HEK293 (cell line): ENCODE measurements around the gene C2.

Experiments used
- HOXA7 ChIP-seq: sonication (generic); formaldehyde crosslinking; IDR thresholded peaks from 2 replicates; pipeline ENCODE4 v1.8.1; 2022; ENCODE audit warnings: missing genetic modification reagents, borderline replicate concordance
- KLF9 ChIP-seq: fragments of 450-650 bp; formaldehyde crosslinking; IDR thresholded peaks from 2 replicates; pipeline ENCODE4 v1.5.1; 2016; ENCODE audit warnings: missing biosample characterization, missing genetic modification characterization, low read depth
- MZF1 ChIP-seq: fragments of 450-650 bp; formaldehyde crosslinking; IDR thresholded peaks from 2 replicates; pipeline ENCODE4 v1.5.1; 2017; ENCODE audit warnings: missing biosample characterization, missing genetic modification characterization, borderline replicate concordance
- OSR2 ChIP-seq: fragments of 450-650 bp; formaldehyde crosslinking; IDR thresholded peaks from 2 replicates; pipeline ENCODE4 v1.5.1; 2016; ENCODE audit warnings: missing biosample characterization, missing genetic modification characterization
- REPIN1 ChIP-seq: fragments of 450-650 bp; formaldehyde crosslinking; IDR thresholded peaks from 2 replicates; pipeline ENCODE4 v1.5.1; 2017; ENCODE audit warnings: missing biosample characterization, missing genetic modification characterization, low read depth
- SALL2 ChIP-seq: fragments of 450-650 bp; formaldehyde crosslinking; IDR thresholded peaks from 2 replicates; pipeline ENCODE4 v1.5.0; 2017; ENCODE audit warnings: missing biosample characterization, mild to moderate bottlenecking, missing genetic modification characterization, borderline replicate concordance
- SCRT1 ChIP-seq: fragments of 450-650 bp; formaldehyde crosslinking; IDR thresholded peaks from 2 replicates; pipeline ENCODE4 v1.5.1; 2016; ENCODE audit warnings: missing biosample characterization, missing genetic modification characterization, borderline replicate concordance
- SETDB1 ChIP-seq: IDR thresholded peaks from one replicate; pipeline ENCODE4 v1.6.1; 2017; ENCODE audit warnings: mild to moderate bottlenecking, low read length, moderate library complexity, mixed read lengths; ENCODE audit not compliant: insufficient read length
- SP2 ChIP-seq: fragments of 450-650 bp; formaldehyde crosslinking; IDR thresholded peaks from 2 replicates; pipeline ENCODE4 v1.5.1; 2016; ENCODE audit warnings: missing biosample characterization, missing genetic modification characterization
- YY2 ChIP-seq: fragments of 450-650 bp; formaldehyde crosslinking; IDR thresholded peaks from 2 replicates; pipeline ENCODE4 v1.5.1; 2016; ENCODE audit warnings: missing biosample characterization, missing genetic modification characterization
- ZBTB48 ChIP-seq: fragments of 450-650 bp; formaldehyde crosslinking; IDR thresholded peaks from 2 replicates; pipeline ENCODE4 v1.5.1; 2016; ENCODE audit warnings: missing biosample characterization, missing genetic modification characterization
- ZFP3 ChIP-seq: fragments of 450-650 bp; formaldehyde crosslinking; IDR thresholded peaks from 2 replicates; pipeline ENCODE4 v1.5.1; 2016; ENCODE audit warnings: low read depth, missing biosample characterization, missing genetic modification characterization
- ZNF10 ChIP-seq: fragments of 450-650 bp; formaldehyde crosslinking; IDR thresholded peaks from 2 replicates; pipeline ENCODE4 v1.5.1; 2017; ENCODE audit warnings: missing biosample characterization, missing genetic modification characterization
- ZNF133 ChIP-seq: fragments of 450-650 bp; formaldehyde crosslinking; IDR thresholded peaks from 2 replicates; pipeline ENCODE4 v1.5.1; 2016; ENCODE audit warnings: missing biosample characterization, missing genetic modification characterization
- ZNF184 ChIP-seq: fragments of 450-650 bp; IDR thresholded peaks from 2 replicates; pipeline ENCODE4 v1.5.1; 2018; ENCODE audit warnings: missing biosample characterization, mild to moderate bottlenecking, missing genetic modification characterization
- ZNF24 ChIP-seq: fragments of 450-650 bp; formaldehyde crosslinking; IDR thresholded peaks from 2 replicates; pipeline ENCODE4 v1.5.1; 2016; ENCODE audit warnings: missing biosample characterization, missing genetic modification characterization
- ZNF280D ChIP-seq: fragments of 450-650 bp; formaldehyde crosslinking; IDR thresholded peaks from 2 replicates; pipeline ENCODE4 v1.5.1; 2016; ENCODE audit warnings: missing biosample characterization, missing genetic modification characterization
- ZNF391 ChIP-seq: fragments of 450-650 bp; formaldehyde crosslinking; IDR thresholded peaks from 2 replicates; pipeline ENCODE4 v1.5.1; 2016; ENCODE audit warnings: low read depth, missing biosample characterization, missing genetic modification characterization, borderline replicate concordance
- ZNF426 ChIP-seq: fragments of 450-650 bp; formaldehyde crosslinking; IDR thresholded peaks from 2 replicates; pipeline ENCODE4 v1.5.1; 2017; ENCODE audit warnings: missing biosample characterization, missing genetic modification characterization, mild to moderate bottlenecking, inconsistent platforms, moderate library complexity
- ZNF433 ChIP-seq: fragments of 450-650 bp; formaldehyde crosslinking; IDR thresholded peaks from 2 replicates; pipeline ENCODE4 v1.5.1; 2016; ENCODE audit warnings: missing biosample characterization, missing genetic modification characterization, low read depth
- ZNF513 ChIP-seq: fragments of 450-650 bp; IDR thresholded peaks from 2 replicates; pipeline ENCODE4 v1.5.1; 2018; ENCODE audit warnings: missing biosample characterization, missing genetic modification characterization
- ZNF555 ChIP-seq: fragments of 450-650 bp; formaldehyde crosslinking; conservative IDR thresholded peaks from 2 replicates; pipeline ENCODE4 v1.5.1; 2017; ENCODE audit warnings: missing biosample characterization, mild to moderate bottlenecking, missing genetic modification characterization, inconsistent platforms
- ZNF629 ChIP-seq: fragments of 450-650 bp; formaldehyde crosslinking; IDR thresholded peaks from 2 replicates; pipeline ENCODE4 v1.5.1; 2017; ENCODE audit warnings: missing biosample characterization, missing genetic modification characterization
- ZNF785 ChIP-seq: fragments of 450-650 bp; formaldehyde crosslinking; IDR thresholded peaks from 2 replicates; pipeline ENCODE4 v1.5.1; 2016; ENCODE audit warnings: missing biosample characterization, missing genetic modification characterization
- TF ChIP-seq, protein P1 (sequence below): fragments of 450-650 bp; formaldehyde crosslinking; IDR thresholded peaks from 2 replicates; pipeline ENCODE4 v1.5.1; 2016; ENCODE audit warnings: missing biosample characterization, missing genetic modification characterization, borderline replicate concordance
- TF ChIP-seq, protein P2 (sequence below): fragments of 450-650 bp; IDR thresholded peaks from 2 replicates; pipeline ENCODE4 v1.5.1; 2018; ENCODE audit warnings: missing biosample characterization, mild to moderate bottlenecking, missing genetic modification characterization
- TF ChIP-seq, protein P3 (sequence below): fragments of 450-650 bp; formaldehyde crosslinking; optimal IDR thresholded peaks from 2 replicates; pipeline ENCODE3; 2016; ENCODE audit warnings: missing biosample characterization, mild to moderate bottlenecking, missing genetic modification characterization

Gene C2

GRCh38 chr6:31971993-31972708, 44.6 kb downstream of the C2 start, which contains the start of gene DXO (continued):
- peak; percentile 90 for TF ChIP-seq YY2 (tag by site-specific recombination)
- TF ChIP-seq ZNF24 (tag by site-specific recombination): no peak; the same call in 1 of the 2 replicates
- TF ChIP-seq ZNF280D (tag by site-specific recombination): no peak; the same call in 1 of the 2 replicates
- TF ChIP-seq ZNF391 (tag by site-specific recombination): no peak; the same call in 1 of the 2 replicates
- 0 out of 2 replicates have a peak, but pooled peaks have one; percentile 22 for TF ChIP-seq ZNF184 (tag by site-specific recombination)
- peak; percentile 51; the same call in 1 of the 2 replicates for TF ChIP-seq OSR2 (tag by site-specific recombination)
- TF ChIP-seq, protein P1, sequence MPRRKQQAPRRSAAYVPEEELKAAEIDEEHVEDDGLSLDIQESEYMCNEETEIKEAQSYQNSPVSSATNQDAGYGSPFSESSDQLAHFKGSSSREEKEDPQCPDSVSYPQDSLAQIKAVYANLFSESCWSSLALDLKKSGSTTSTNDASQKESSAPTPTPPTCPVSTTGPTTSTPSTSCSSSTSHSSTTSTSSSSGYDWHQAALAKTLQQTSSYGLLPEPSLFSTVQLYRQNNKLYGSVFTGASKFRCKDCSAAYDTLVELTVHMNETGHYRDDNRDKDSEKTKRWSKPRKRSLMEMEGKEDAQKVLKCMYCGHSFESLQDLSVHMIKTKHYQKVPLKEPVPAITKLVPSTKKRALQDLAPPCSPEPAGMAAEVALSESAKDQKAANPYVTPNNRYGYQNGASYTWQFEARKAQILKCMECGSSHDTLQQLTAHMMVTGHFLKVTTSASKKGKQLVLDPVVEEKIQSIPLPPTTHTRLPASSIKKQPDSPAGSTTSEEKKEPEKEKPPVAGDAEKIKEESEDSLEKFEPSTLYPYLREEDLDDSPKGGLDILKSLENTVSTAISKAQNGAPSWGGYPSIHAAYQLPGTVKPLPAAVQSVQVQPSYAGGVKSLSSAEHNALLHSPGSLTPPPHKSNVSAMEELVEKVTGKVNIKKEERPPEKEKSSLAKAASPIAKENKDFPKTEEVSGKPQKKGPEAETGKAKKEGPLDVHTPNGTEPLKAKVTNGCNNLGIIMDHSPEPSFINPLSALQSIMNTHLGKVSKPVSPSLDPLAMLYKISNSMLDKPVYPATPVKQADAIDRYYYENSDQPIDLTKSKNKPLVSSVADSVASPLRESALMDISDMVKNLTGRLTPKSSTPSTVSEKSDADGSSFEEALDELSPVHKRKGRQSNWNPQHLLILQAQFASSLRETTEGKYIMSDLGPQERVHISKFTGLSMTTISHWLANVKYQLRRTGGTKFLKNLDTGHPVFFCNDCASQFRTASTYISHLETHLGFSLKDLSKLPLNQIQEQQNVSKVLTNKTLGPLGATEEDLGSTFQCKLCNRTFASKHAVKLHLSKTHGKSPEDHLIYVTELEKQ: peak; percentile 89; the same call in 1 of the 2 replicates
- TF ChIP-seq ZNF629: peak; percentile 100
- TF ChIP-seq SP2 (tag by site-specific recombination): peak; percentile 99
- TF ChIP-seq REPIN1: no peak
- peak; percentile 69; the same call in 1 of the 2 replicates for TF ChIP-seq ZNF785 (tag by site-specific recombination)
- peak; percentile 86 for TF ChIP-seq KLF9 (tag by site-specific recombination)
- no peak for TF ChIP-seq ZFP3 (tag by site-specific recombination)
- no peak for TF ChIP-seq SETDB1
- no peak for TF ChIP-seq ZNF10 (tag by site-specific recombination)
- TF ChIP-seq, protein P2, sequence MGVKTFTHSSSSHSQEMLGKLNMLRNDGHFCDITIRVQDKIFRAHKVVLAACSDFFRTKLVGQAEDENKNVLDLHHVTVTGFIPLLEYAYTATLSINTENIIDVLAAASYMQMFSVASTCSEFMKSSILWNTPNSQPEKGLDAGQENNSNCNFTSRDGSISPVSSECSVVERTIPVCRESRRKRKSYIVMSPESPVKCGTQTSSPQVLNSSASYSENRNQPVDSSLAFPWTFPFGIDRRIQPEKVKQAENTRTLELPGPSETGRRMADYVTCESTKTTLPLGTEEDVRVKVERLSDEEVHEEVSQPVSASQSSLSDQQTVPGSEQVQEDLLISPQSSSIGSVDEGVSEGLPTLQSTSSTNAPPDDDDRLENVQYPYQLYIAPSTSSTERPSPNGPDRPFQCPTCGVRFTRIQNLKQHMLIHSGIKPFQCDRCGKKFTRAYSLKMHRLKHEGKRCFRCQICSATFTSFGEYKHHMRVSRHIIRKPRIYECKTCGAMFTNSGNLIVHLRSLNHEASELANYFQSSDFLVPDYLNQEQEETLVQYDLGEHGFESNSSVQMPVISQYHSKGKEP (tag by site-specific recombination): peak; percentile 18; the same call in 1 of the 2 replicates
- TF ChIP-seq ZNF555: no peak
- no peak for TF ChIP-seq SCRT1 (tag by site-specific recombination)
- no peak for TF ChIP-seq ZNF133
- TF ChIP-seq, protein P3, sequence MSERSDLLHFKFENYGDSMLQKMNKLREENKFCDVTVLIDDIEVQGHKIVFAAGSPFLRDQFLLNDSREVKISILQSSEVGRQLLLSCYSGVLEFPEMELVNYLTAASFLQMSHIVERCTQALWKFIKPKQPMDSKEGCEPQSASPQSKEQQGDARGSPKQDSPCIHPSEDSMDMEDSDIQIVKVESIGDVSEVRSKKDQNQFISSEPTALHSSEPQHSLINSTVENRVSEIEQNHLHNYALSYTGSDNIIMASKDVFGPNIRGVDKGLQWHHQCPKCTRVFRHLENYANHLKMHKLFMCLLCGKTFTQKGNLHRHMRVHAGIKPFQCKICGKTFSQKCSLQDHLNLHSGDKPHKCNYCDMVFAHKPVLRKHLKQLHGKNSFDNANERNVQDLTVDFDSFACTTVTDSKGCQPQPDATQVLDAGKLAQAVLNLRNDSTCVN: peak; percentile 88
- no peak for TF ChIP-seq MZF1 (tag by site-specific recombination)
- TF ChIP-seq ZNF433 (tag by site-specific recombination): no peak
- no peak for TF ChIP-seq ZNF513 (tag by site-specific recombination)
- TF ChIP-seq HOXA7 (CRISPR knock-in tag): no peak
- no peak for TF ChIP-seq ZNF426
- TF ChIP-seq SALL2 (tag by site-specific recombination): no peak
- TF ChIP-seq ZBTB48 (tag by site-specific recombination): no peak; the same call in 1 of the 2 replicates
